Left renal cortex interstitium (tissue), 4 donors: ENCODE measurements around the gene BRK1. TPM values are rescaled to one million over a fixed set of nuclear protein-coding genes. Genes with fewer than 3 reads are reported as not detected.
"Not testable (repeated sequence)": the region's sequence is repeated elsewhere in the genome, so short reads cannot be mapped to it uniquely, and the experiment has no call there.

Experiments used
- DNase-seq, 4 donors: peaks; one replicate each; pipeline ENCODE4 v3.0.0-alpha.2; 2013; ENCODE audit warnings: low read depth in 4 of 4, low spot score in 2 of 4, missing footprints in 1 of 4
- polyA plus RNA-seq, 4 donors: library from polyadenylated mRNA; unstranded; fragments of 120-200 nt; gene quantifications; one replicate each; pipeline ENCODE4 v1.2.1, GENCODE V29; 2013; ENCODE audit not compliant: insufficient read length in 4 of 4

The BRK1 gene
- polyA plus RNA-seq, 4 donors, result 179 to 228 (median 199) TPM

DNA sequence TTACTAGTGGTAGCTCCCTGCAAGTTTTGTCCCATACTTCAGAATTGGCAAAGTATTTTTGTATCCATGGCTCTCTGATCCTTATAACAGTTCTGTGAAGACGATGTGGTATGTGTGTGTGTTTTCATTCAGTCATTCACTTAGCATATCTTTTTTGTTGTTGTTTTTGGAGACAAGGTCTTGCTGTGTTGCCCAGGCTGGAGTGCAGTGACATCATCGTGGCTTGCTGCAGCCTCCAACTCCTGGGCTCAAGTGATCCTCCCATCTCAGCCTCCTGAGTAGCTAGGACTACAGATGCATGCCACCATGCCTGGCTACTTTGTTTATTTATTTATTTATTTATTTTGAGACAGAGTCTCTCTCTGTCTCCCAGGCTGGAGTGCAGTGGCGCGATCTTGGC, 60.7 kb downstream of the BRK1 start:
- not testable (repeated sequence) for DNase-seq

Other genes with a start within 250 kb of the BRK1 start
- under 1 TPM in 2 of 4 donors, not detected in 2; 0.17 to 0.21 TPM for gene CIDEC, start 235.4 kb upstream of the BRK1 start, polyA plus RNA-seq
- 10 to 100 TPM; 41.8 to 50.7 (median 44.4) TPM for gene JAGN1, start 225.1 kb upstream of the BRK1 start, polyA plus RNA-seq
- gene IL17RE, start 212.8 kb upstream of the BRK1 start, polyA plus RNA-seq, result 10 to 100 TPM; 10.3 to 20.3 (median 12.1) TPM
- 10 to 100 TPM; 37.8 to 47.6 (median 41.6) TPM for gene IL17RC, start 198.6 kb upstream of the BRK1 start, polyA plus RNA-seq
- gene CRELD1, start 181.8 kb upstream of the BRK1 start, polyA plus RNA-seq, result 10 to 100 TPM; 48.8 to 80.5 (median 65.6) TPM
- 1 to 10 TPM; 2.9 to 6.6 (median 4.6) TPM for gene PRRT3, start 163.3 kb upstream of the BRK1 start, polyA plus RNA-seq
- 100 to 1,000 TPM in 1 of 4 donors, 10 to 100 TPM in 3; 78.0 to 108 (median 84.2) TPM for gene EMC3, start 128.8 kb upstream of the BRK1 start, polyA plus RNA-seq
- 10 to 100 TPM; 16.2 to 25.6 (median 20.4) TPM for gene FANCD2, start 89.2 kb upstream of the BRK1 start, polyA plus RNA-seq
- gene FANCD2OS, start 7.4 kb upstream of the BRK1 start, polyA plus RNA-seq, result under 1 TPM in 1 of 4 donors, not detected in 3; 0.27 TPM
- gene VHL, start 26.1 kb downstream of the BRK1 start, polyA plus RNA-seq, result 10 to 100 TPM; 79.2 to 93.4 (median 79.4) TPM
- gene IRAK2, start 49.2 kb downstream of the BRK1 start, polyA plus RNA-seq, result 1 to 10 TPM in 1 of 4 donors, under 1 TPM in 3; 0.62 to 1.2 (median 0.86) TPM
- gene TATDN2, start 132.8 kb downstream of the BRK1 start, polyA plus RNA-seq, result 10 to 100 TPM; 33.7 to 36.5 (median 34.9) TPM
- gene GHRL, start 177.3 kb downstream of the BRK1 start, polyA plus RNA-seq, result 1 to 10 TPM; 2.7 to 3.9 (median 3.3) TPM
- gene SEC13, start 205.4 kb downstream of the BRK1 start, polyA plus RNA-seq, result 100 to 1,000 TPM; 113 to 136 (median 125) TPM